HG02973 (cell line): ENCODE results near the gene AMIGO1.
A peak's percentile ranks its signal among the peaks of the same experiment; 100 is the strongest.
"Not testable (repeated sequence)": the region's sequence is repeated elsewhere in the genome, so short reads cannot be mapped to it uniquely, and the experiment has no call there.

Experiments used
- ATAC-seq: cut with Tn5 transposase; IDR thresholded peaks from one replicate; pipeline ENCODE4 v1.9.1; 2021; ENCODE audit warnings: moderate library complexity; ENCODE audit not compliant: unreplicated experiment

Gene AMIGO1

GRCh38 chr1:109485001-109485400, 24.5 kb downstream of the AMIGO1 start:
- ATAC-seq: no peak

GRCh38 chr1:109484519-109484975, 25.0 kb downstream of the AMIGO1 start:
- no peak for ATAC-seq

- peak; percentile 59 for ATAC-seq
Measured at GRCh38 chr1:109483672-109484518, 25.6 kb downstream of the AMIGO1 start, which contains the start of gene ATXN7L2. Gene ATXN7L2, plus strand, starts transcription at chr1:109483905. Its CDS starts 49 bp downstream, at chr1:109483954.

- peak; percentile 23 for ATAC-seq
Measured at GRCh38 chr1:109482791-109483671, 26.5 kb downstream of the AMIGO1 start.

GRCh38 chr1:109482242-109482641, 27.3 kb downstream of the AMIGO1 start:
- no peak for ATAC-seq

GRCh38 chr1:109481646-109482045, 27.9 kb downstream of the AMIGO1 start:
- ATAC-seq: no peak

GRCh38 chr1:109479901-109480300, 29.6 kb downstream of the AMIGO1 start:
- no peak for ATAC-seq

- no peak for ATAC-seq
Measured at GRCh38 chr1:109479311-109479710, 30.2 kb downstream of the AMIGO1 start.

GRCh38 chr1:109478806-109479205, 30.7 kb downstream of the AMIGO1 start:
- ATAC-seq: no peak

GRCh38 chr1:109477821-109478220, 31.7 kb downstream of the AMIGO1 start:
- ATAC-seq: no peak

GRCh38 chr1:109476825-109477224, 32.7 kb downstream of the AMIGO1 start:
- ATAC-seq: no peak

- no peak for ATAC-seq
Measured at GRCh38 chr1:109475261-109475660, 34.3 kb downstream of the AMIGO1 start.

- no peak for ATAC-seq
Measured at GRCh38 chr1:109474697-109475096, 34.8 kb downstream of the AMIGO1 start.

- not testable (repeated sequence) for ATAC-seq
Measured at GRCh38 chr1:109473284-109474057, 36.1 kb downstream of the AMIGO1 start.

- no peak for ATAC-seq
Measured at GRCh38 chr1:109472779-109473178, 36.7 kb downstream of the AMIGO1 start.

GRCh38 chr1:109470245-109470644, 39.3 kb downstream of the AMIGO1 start:
- no peak for ATAC-seq

GRCh38 chr1:109468903-109469302, 40.6 kb downstream of the AMIGO1 start:
- ATAC-seq: no peak

- no peak for ATAC-seq
Measured at GRCh38 chr1:109468061-109468460, 41.5 kb downstream of the AMIGO1 start.

- no peak for ATAC-seq
Measured at GRCh38 chr1:109467301-109467777, 42.2 kb downstream of the AMIGO1 start.

GRCh38 chr1:109466452-109467300, 42.9 kb downstream of the AMIGO1 start, which contains the start of gene SYPL2:
Gene SYPL2, plus strand, starts transcription at chr1:109466546. Its CDS starts 298 bp downstream, at chr1:109466844.
- ATAC-seq: no peak
